DND-41 (cell line): ENCODE measurements around the gene PITPNM3.

Experiments
- EZH2 ChIP-seq: IDR thresholded peaks from 3 replicates; pipeline ENCODE4 v1.6.1; 2012; ENCODE audit warnings: borderline replicate concordance, low read depth, mild to moderate bottlenecking, moderate library complexity, low read length, inconsistent platforms; ENCODE audit not compliant: severe bottlenecking
- TF ChIP-seq, protein P1 (sequence below): IDR thresholded peaks from 2 replicates; pipeline ENCODE4 v1.5.1; 2012; ENCODE audit warnings: borderline replicate concordance, low read length, moderate library complexity, mild to moderate bottlenecking; ENCODE audit not compliant: poor library complexity, severe bottlenecking; ENCODE audit errors: extremely low read depth

DNA sequence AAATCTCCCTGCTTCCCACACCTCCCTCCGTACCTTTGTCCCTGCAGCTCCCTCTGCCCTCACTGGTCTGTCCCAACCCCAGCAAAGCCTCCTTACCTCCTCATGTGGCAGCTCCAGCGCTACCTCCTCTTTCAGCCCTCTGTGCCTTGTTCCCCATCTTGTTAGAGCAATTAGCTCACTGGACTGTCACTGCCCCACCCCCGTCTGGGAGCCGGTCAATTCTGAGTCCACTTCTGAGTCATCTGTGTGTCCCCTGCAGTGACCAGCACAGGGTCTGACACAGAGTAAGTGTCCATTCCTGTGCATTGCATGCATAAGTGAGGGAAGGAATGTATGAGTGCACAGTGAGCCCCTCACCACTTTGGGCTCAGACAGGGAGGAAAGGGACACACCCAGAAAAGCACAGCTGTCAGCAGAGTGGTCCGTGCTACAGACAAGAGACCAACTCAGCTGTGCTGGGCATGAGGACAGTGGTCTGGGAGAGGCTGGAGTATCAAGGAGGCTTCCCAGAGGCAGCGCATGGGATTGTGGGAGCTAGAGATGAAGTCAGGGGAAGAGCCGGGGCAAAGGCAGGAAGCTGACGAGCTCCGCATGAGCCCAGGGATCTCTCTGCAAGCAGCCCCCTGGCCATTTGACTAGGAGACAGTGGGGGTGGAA, 45.9 kb downstream of the PITPNM3 start:
- TF ChIP-seq, protein P1, sequence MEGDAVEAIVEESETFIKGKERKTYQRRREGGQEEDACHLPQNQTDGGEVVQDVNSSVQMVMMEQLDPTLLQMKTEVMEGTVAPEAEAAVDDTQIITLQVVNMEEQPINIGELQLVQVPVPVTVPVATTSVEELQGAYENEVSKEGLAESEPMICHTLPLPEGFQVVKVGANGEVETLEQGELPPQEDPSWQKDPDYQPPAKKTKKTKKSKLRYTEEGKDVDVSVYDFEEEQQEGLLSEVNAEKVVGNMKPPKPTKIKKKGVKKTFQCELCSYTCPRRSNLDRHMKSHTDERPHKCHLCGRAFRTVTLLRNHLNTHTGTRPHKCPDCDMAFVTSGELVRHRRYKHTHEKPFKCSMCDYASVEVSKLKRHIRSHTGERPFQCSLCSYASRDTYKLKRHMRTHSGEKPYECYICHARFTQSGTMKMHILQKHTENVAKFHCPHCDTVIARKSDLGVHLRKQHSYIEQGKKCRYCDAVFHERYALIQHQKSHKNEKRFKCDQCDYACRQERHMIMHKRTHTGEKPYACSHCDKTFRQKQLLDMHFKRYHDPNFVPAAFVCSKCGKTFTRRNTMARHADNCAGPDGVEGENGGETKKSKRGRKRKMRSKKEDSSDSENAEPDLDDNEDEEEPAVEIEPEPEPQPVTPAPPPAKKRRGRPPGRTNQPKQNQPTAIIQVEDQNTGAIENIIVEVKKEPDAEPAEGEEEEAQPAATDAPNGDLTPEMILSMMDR: no peak
- TF ChIP-seq EZH2: no peak
